Measurements from ENCODE around the gene MYOZ1.
"Not testable (repeated sequence)": the region's sequence is repeated elsewhere in the genome, so short reads cannot be mapped to it uniquely, and the experiment has no call there.

MYOZ1 gene
- 6.1 to 24.6 (median 12.9) reads per million in 18 experiments for total RNA-seq

- DNase-seq: peak; percentile 83 to 88
Observed at GRCh38 chr10:73641328-73642060, at the start of gene MYOZ1. TSS of gene MYOZ1 (minus strand) at chr10:73641474. CDS start at chr10:73640017, 1,457 bp downstream.

- DNase-seq: not testable (repeated sequence)
Observed at GRCh38 chr10:73690755-73691154, 49.5 kb upstream of the MYOZ1 start.

GRCh38 chr10:73689596-73689995 is 48.3 kb upstream of the MYOZ1 start:
- not testable (repeated sequence) for DNase-seq

- DNase-seq: not testable (repeated sequence)
Observed at GRCh38 chr10:73687641-73688040, 46.4 kb upstream of the MYOZ1 start.

- DNase-seq: not testable (repeated sequence)
Observed at GRCh38 chr10:73674546-73674945, 33.3 kb upstream of the MYOZ1 start.

- not testable (repeated sequence) for DNase-seq
Observed at GRCh38 chr10:73668378-73668777, 27.1 kb upstream of the MYOZ1 start.

- not testable (repeated sequence) for DNase-seq
Observed at GRCh38 chr10:73666153-73666809, 25.0 kb upstream of the MYOZ1 start.

GRCh38 chr10:73665581-73665980 is 24.3 kb upstream of the MYOZ1 start:
- DNase-seq: not testable (repeated sequence)

GRCh38 chr10:73664156-73665040 is 23.1 kb upstream of the MYOZ1 start:
- not testable (repeated sequence) for DNase-seq

- not testable (repeated sequence) for DNase-seq
Observed at GRCh38 chr10:73663621-73664020, 22.3 kb upstream of the MYOZ1 start.

GRCh38 chr10:73662705-73663104 is 21.4 kb upstream of the MYOZ1 start:
- DNase-seq: not testable (repeated sequence)

GRCh38 chr10:73655990-73656298 is 14.7 kb upstream of the MYOZ1 start, which contains the start of gene SYNPO2L:
TSS of gene SYNPO2L (minus strand) at chr10:73656029. CDS start at chr10:73655922, 107 bp downstream.
- DNase-seq: no peak

GRCh38 chr10:73655257-73655989 is 14.1 kb upstream of the MYOZ1 start:
- peak; percentile 5 to 34 for DNase-seq

GRCh38 chr10:73653701-73654100 is 12.4 kb upstream of the MYOZ1 start:
- no peak for DNase-seq

- DNase-seq: no peak
Observed at GRCh38 chr10:73653195-73653594, 11.9 kb upstream of the MYOZ1 start.

- peak; percentile 56 to 64 for DNase-seq
Observed at GRCh38 chr10:73650537-73651331, 9.5 kb upstream of the MYOZ1 start.

GRCh38 chr10:73649876-73650536 is 8.7 kb upstream of the MYOZ1 start:
- DNase-seq: no peak

- no peak for DNase-seq
Observed at GRCh38 chr10:73648975-73649829, 7.9 kb upstream of the MYOZ1 start.

GRCh38 chr10:73647875-73648651 is 6.8 kb upstream of the MYOZ1 start:
- DNase-seq: no peak

Measured in inflammatory macrophage (primary cell).